T-helper 2 cell treated with Interferon-gamma antibody and Interleukin-4, amounts not matched to agents 5 μg/mL and 100 μg/mL, for 36 hours (primary cell): Measurements from ENCODE around the gene CBX8.

Experiments
- DNase-seq: peaks from one replicate; pipeline ENCODE4 v3.0.0; 2021; ENCODE audit warnings: low spot score
- H3K27ac Mint-ChIP-seq: one replicate; pipeline ENCODE4 v1.8.0; 2021; ENCODE audit warnings: mild to moderate bottlenecking, mixed read lengths
- H3K27me3 Mint-ChIP-seq: one replicate; pipeline ENCODE4 v1.8.0; 2021; ENCODE audit warnings: low read depth, mixed read lengths
- H3K36me3 Mint-ChIP-seq: one replicate; pipeline ENCODE4 v1.8.0; 2021; ENCODE audit warnings: low read depth, mixed read lengths
- H3K4me1 Mint-ChIP-seq: one replicate; pipeline ENCODE4 v1.8.0; 2021; ENCODE audit warnings: low read depth, mixed read lengths
- H3K4me3 Mint-ChIP-seq: one replicate; pipeline ENCODE4 v1.8.0; 2022; ENCODE audit warnings: mild to moderate bottlenecking, moderate library complexity, mixed read lengths
- H3K9me3 Mint-ChIP-seq: one replicate; pipeline ENCODE4 v1.8.0; 2021; ENCODE audit warnings: mixed read lengths

The CBX8 gene

DNA sequence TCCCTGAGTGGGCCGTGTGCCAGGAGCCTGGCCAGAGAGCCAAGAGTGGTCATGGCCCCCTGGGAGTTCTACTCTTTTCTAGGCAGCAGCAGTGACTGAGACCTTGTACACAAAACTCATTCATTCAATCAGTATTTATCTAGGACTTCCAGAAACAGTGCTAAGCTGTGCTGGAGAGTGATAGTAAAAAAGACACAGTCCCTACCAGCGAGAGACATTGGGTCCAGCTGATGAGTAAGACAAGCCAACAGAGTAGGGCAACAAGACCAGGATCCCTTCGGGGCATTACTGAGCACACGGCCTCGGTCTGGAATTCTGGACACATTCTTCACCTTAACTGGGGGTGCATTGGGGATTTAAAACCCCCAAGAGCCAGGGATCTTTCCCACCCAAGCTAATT is 22.2 kb upstream of the CBX8 start:
- Mint-ChIP-seq H3K27me3 (peaks cover 65% of the 10 kb centered on the region), H3K27ac (no peak overlapping the region), H3K4me1 (peaks cover 4% of the 10 kb centered on the region), H3K4me3 (no peak overlapping the region), H3K9me3 (no peaks in the 10 kb centered on the region), H3K36me3 (no peaks in the 10 kb centered on the region)
- DNase-seq: no peak

DNA sequence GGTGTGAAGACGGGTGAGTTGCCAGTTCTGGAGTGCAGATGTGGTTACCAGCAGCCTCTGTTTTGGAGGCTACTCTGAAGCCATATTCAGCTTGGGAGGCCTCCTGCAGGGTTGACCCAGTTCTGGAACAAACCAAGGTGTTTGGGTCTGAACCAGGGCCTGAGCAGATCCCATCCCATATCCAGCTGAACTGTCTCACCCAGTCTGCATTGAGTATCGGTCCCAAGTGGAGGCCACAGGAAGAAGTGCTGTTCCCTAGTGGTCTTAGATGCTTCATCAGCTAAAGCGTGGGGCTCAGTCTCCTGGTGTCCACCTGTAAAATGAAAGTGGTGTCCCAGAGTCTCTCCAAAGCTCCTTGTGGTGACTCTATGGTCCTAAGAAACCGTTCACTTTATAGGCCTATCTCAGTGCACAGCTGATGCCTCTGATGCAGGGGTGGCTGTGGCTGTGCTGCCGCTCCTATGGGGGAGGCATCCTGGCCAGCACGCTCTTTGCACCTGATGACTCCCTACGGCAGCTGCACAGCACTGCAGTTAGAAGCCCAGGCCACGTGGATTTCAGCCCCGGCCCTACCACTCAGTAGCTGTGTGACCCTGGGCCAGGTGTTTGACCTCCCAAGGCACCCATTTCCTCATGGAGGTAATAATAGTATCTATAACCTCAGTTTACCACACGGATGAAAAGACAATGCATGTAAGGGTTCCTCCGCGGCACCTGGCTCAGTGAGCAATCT is 21.3 kb upstream of the CBX8 start:
- Mint-ChIP-seq H3K27ac (no peak overlapping the region), H3K4me1 (peaks cover 4% of the 10 kb centered on the region), H3K27me3 (peaks cover 63% of the 10 kb centered on the region), H3K4me3 (no peak overlapping the region), H3K9me3 (no peaks in the 10 kb centered on the region), H3K36me3 (no peaks in the 10 kb centered on the region)
- DNase-seq: no peak

DNA sequence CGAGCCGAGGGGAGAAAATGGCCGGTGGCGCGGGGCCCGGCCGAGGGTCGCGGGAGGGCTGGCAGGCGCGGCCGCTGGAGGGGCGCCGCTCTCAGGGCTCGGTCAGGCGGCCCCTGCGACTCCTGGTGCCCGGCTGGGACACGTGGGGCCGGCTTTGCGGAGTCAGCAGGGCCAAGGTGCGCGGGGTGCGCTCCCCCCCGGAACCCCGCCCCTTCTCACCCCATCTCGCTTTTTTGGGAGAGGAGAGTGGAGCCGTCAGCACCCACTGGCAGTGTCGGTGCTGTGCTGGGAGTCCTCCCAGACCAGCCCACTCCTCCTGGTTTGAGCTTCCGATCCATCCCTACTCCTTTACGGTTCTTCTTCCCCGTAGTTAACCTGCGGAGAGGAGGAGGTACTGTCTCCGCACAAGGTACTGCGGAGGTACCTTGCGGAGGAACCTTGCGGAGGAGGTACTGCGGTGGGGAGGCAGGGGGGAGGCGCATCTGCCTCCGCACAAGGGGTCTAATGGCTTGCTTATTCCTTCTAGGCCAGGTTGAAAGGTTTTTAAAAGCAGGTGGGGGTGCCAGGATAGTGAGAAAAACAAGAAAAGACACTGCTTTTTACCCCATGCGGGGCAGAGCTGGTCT is 19.1 kb upstream of the CBX8 start:
- Mint-ChIP-seq H3K27ac (no peak overlapping the region), H3K9me3 (no peaks in the 10 kb centered on the region), H3K36me3 (no peaks in the 10 kb centered on the region), H3K4me3 (no peak overlapping the region), H3K4me1 (peaks cover 13% of the 10 kb centered on the region), H3K27me3 (peaks cover 67% of the 10 kb centered on the region)
- DNase-seq: no peak

DNA sequence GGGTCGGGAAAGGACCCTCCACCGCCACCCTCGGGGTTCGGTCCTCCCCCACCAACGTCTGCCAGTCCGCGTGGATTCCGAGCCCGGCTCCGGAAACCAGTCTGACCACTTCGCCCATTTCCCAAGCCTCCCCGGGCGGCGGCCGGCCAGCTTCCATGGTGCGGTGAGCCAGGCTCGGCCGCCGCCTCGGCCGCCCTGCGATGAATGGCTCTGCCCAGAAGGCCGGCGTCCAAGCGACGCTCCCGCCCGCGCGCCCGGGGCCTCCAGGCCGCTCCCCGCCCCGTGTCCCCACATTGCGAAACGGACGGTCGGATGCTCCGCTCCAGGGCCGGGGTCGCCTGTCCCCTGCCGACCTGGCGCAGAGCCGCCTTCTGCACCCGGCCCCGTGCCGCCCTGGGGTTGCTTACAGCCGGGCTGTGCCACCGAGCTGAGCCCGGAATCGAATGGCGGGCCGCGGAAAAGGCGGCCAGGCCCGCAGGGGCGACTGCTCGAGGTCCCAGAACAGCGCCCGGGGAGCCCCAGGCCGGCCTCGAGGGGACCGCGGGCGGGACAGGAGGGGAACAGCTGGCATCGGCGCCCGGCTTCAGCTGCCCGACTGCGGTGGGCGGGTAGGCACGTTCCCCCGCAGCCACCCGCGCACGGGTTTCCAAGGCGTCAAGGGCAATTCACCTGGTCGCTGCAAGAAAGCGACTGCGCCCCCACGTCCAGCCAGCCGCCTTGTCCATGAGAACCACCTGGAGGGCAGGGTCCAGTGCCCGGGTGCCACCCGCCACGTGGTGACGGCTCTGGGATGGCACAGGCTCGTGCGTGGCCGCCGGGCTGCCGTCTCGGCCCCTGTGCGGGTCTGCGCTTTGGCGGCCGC is 18.3 kb upstream of the CBX8 start:
- Mint-ChIP-seq H3K4me3 (no peak overlapping the region), H3K27me3 (peaks cover 65% of the 10 kb centered on the region)

DNA sequence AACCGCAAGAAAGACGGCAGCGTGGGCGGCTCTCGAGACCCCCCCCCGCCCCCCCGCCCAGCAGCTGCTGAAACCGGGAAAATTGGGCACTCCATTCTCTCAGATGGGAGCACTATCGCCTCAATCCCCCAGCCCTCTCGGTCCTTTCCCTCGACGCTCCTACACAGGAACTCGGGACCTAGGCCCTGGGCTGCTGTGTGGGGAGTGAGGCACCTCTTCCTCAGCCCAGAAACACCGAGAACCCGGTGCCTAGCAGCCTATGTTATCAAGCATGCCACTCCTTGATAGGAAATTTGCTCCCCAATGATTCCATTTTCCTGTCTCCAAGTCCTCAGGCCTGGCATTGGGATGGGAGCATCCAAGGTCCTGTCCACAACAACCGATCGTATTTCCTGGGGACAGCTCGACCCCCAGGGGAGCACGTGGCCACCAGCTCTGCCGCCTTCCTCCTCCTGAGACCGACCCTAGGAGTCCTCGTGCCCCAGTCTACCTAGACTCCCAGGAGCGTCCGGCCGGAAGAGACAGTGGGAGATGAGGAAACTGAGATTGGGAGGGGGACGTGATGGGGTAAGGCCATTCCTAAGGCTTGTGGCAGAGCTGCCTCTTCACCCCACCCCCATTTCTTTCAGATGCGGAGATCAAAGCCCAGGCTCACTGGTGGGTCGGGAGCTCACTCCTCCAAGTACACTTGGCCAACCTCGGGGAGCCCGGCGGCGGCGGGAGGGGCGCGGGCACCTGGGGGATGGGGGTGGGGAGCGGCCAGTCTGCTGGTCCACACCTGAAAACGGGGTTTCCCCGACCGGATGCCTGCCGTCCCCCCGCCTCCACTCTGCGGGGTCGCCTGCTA is 17.5 kb upstream of the CBX8 start:
- Mint-ChIP-seq H3K36me3 (no peaks in the 10 kb centered on the region), H3K27me3 (peaks cover 60% of the 10 kb centered on the region), H3K27ac (peak overlapping the region; percentile 3), H3K9me3 (no peaks in the 10 kb centered on the region), H3K4me3 (peak overlapping the region; percentile 54), H3K4me1 (peaks cover 17% of the 10 kb centered on the region)
- DNase-seq: no peak

More for the DNA sequence above, 18.3 kb upstream of the CBX8 start:
- no peaks in the 10 kb centered on the region for H3K36me3 Mint-ChIP-seq
- H3K9me3 Mint-ChIP-seq: no peaks in the 10 kb centered on the region
- H3K4me1 Mint-ChIP-seq: peaks cover 16% of the 10 kb centered on the region
- H3K27ac Mint-ChIP-seq: no peak overlapping the region
- DNase-seq: no peak

GRCh38 chr17:79813297-79814126 is 16.6 kb upstream of the CBX8 start:
- no peaks in the 10 kb centered on the region for H3K36me3 Mint-ChIP-seq
- no peaks in the 10 kb centered on the region for H3K9me3 Mint-ChIP-seq
- H3K27me3 Mint-ChIP-seq: peaks cover 61% of the 10 kb centered on the region
- no peak for DNase-seq
- H3K27ac Mint-ChIP-seq: no peak overlapping the region
- H3K4me1 Mint-ChIP-seq: peaks cover 21% of the 10 kb centered on the region
- H3K4me3 Mint-ChIP-seq: no peak overlapping the region

DNA sequence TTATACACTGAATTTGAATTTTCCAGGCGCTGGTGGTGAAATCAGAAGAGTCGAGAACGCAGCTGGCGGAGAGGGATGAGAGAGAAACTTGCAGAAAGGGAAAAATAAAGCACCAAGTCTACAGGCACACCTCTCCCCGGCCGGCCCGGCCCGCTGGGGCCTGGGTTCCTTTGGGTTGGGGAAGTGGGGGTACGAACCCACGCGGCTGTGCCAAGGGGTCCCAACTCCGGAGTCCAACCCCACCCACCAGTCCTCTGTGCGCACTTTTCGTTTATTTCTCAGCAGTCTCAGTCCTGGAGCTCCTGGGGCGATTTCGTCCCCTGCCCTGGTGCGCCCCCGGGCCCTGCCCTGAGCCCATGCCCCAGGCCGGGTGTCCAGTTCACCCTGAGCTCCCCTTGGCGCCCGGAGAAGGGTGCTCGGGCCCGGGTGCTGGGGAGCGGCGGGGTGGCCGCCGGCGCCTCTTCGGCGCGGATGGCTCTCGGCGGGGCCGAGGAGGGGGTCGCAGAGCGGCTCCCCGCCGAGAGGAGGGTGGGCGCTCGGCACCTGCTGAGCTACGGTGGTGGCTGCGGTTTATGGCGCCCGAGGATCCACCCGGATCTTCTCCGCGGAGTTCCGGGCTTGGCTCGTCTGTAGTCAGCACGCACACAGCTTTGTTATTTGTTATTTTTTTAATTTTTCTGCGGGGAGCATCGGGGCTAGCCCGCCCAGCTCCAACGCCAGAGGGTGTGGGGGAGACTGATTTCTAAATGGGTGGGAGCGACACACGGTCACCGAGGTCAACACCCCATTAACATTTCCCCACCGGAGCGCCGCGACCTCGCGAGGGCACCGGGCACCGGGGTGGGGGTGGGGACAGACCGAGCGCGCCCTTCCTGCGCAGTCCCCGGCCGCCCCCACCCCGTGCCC is 15.7 kb upstream of the CBX8 start:
- no peak for DNase-seq
- Mint-ChIP-seq H3K36me3 (no peaks in the 10 kb centered on the region), H3K27me3 (peaks cover 61% of the 10 kb centered on the region), H3K4me1 (peaks cover 21% of the 10 kb centered on the region), H3K9me3 (no peaks in the 10 kb centered on the region), H3K4me3 (peak overlapping the region; percentile 61), H3K27ac (peak overlapping the region; percentile 55)

DNA sequence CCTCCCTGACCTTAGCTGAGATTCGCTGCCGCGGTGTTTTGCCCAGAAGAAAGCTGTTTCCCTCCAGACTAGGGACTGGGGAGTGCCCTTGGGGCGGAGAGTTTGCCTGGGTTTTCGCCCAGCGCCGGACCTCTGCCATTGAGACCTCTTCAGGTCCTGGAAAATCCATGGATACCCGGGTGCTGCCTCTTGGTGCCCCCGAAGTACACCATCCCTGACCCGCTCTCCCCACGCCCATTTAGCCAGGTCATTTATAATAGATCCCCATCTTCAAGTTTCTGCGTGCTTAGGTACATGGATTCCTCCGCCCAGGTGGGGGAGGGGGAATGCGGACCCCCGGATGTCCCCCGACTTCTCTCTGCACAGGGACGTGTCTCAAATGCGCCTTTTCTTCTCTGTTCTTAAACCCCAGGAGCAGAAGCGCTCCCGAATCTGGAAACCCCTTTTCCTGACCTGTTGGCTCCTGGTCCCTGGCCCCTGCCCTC is 15.0 kb upstream of the CBX8 start:
- Mint-ChIP-seq H3K9me3 (no peaks in the 10 kb centered on the region), H3K4me1 (peaks cover 21% of the 10 kb centered on the region), H3K4me3 (peak overlapping the region; percentile 61), H3K36me3 (no peaks in the 10 kb centered on the region), H3K27me3 (peaks cover 61% of the 10 kb centered on the region), H3K27ac (peak overlapping the region; percentile 26)
- no peak for DNase-seq

DNA sequence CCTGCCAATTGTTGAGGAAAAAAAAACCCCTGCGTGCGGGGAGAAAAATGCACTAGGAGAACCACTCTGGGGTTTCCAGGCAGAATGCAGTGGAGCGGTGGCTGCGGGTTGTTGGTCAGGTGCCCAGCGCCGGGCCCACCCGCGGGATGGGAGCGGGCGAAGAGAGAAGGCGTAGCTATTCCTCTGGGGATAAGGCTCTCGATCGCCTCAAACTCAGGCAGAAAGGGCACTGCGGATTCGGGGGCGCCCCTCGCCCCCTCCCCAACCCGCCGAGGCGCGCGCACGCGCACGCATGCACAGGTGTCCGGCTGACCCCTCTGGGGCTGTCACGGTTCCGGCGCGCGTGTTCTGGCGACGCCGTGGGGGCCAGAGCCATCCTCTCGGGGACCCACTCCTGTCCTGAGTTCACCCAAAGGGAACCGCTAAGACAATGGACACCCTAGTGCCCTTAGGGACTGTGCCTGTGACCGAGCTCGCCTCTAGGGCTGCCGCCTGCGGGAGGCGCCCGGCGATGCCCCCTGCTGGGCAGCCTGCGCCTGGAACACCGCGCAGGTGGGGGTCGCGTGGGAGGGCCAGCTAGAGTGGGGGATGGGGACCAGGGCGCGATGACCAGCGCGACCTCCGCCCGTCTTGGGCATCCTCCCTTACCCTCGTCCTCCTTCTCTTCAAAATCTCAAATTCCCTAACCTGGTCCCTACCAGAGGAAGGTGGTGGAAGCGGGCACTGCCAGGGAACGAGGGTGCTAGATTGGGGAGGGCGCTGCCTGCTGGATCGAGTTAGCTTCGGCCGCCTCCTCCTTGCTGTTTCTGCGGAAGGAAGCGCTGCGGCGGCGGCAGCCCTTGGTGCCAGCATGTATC is 14.4 kb upstream of the CBX8 start:
- H3K36me3 Mint-ChIP-seq: no peaks in the 10 kb centered on the region
- H3K9me3 Mint-ChIP-seq: no peaks in the 10 kb centered on the region
- peaks cover 61% of the 10 kb centered on the region for H3K27me3 Mint-ChIP-seq
- H3K4me3 Mint-ChIP-seq: peak overlapping the region; percentile 61
- DNase-seq: no peak
- H3K27ac Mint-ChIP-seq: peak overlapping the region; percentile 26
- peaks cover 21% of the 10 kb centered on the region for H3K4me1 Mint-ChIP-seq

GRCh38 chr17:79810130-79811010 is 13.5 kb upstream of the CBX8 start:
- Mint-ChIP-seq H3K9me3 (no peaks in the 10 kb centered on the region), H3K4me3 (peak overlapping the region; percentile 49), H3K27ac (peak overlapping the region; percentile 26), H3K36me3 (no peaks in the 10 kb centered on the region), H3K4me1 (peaks cover 27% of the 10 kb centered on the region), H3K27me3 (peaks cover 66% of the 10 kb centered on the region)
- DNase-seq: peak; percentile 85
